ENCODE data around the gene ZSCAN21.
A peak's percentile ranks its signal among the peaks of the same experiment; 100 is the strongest.
"Not testable (repeated sequence)": the region's sequence is repeated elsewhere in the genome, so short reads cannot be mapped to it uniquely, and the experiment has no call there.

Gene ZSCAN21

GRCh38 chr7:100049441-100050291 is at the start of gene ZSCAN21:
Gene ZSCAN21 (plus strand): TSS chr7:100049774. CDS start chr7:100057007, 7,233 bp downstream.
- DNase-seq, result peak; percentile 14 to 90 (median 78)

- no peak for DNase-seq
Observed at GRCh38 chr7:100000239-100000638, 49.3 kb upstream of the ZSCAN21 start.

- peak in 42 of 58 donors; percentile 6 to 81 (median 48) for DNase-seq
Observed at GRCh38 chr7:100003711-100004661, 45.6 kb upstream of the ZSCAN21 start.

GRCh38 chr7:100007887-100008286 is 41.7 kb upstream of the ZSCAN21 start:
- DNase-seq, result no peak

- no peak for DNase-seq
Observed at GRCh38 chr7:100008525-100008924, 41.0 kb upstream of the ZSCAN21 start.

- not testable (repeated sequence) for DNase-seq
Observed at GRCh38 chr7:100009952-100010351, 39.6 kb upstream of the ZSCAN21 start.

- DNase-seq, result no peak
Observed at GRCh38 chr7:100010901-100011300, 38.7 kb upstream of the ZSCAN21 start.

GRCh38 chr7:100011516-100011915 is 38.1 kb upstream of the ZSCAN21 start:
- DNase-seq, result peak in 1 of 58 donors; percentile 1

- peak in 1 of 58 donors; percentile 9 for DNase-seq
Observed at GRCh38 chr7:100012385-100013327, 36.9 kb upstream of the ZSCAN21 start.

- DNase-seq, result no peak
Observed at GRCh38 chr7:100013328-100013676, 36.3 kb upstream of the ZSCAN21 start.

- peak; percentile 15 to 92 (median 82) for DNase-seq
Observed at GRCh38 chr7:100015232-100016214, 34.1 kb upstream of the ZSCAN21 start, which contains the start of gene ZKSCAN1. Gene ZKSCAN1 (plus strand): TSS chr7:100015596. CDS start chr7:100023507, 7,911 bp downstream.

- peak in 42 of 58 donors; percentile 3 to 90 (median 50) for DNase-seq
Observed at GRCh38 chr7:100016215-100016901, 33.2 kb upstream of the ZSCAN21 start.

- DNase-seq, result peak in 7 of 58 donors; percentile 5 to 15 (median 11)
Observed at GRCh38 chr7:100017300-100017699, 32.3 kb upstream of the ZSCAN21 start.

- DNase-seq, result no peak
Observed at GRCh38 chr7:100017875-100018274, 31.7 kb upstream of the ZSCAN21 start.

GRCh38 chr7:100019908-100020307 is 29.7 kb upstream of the ZSCAN21 start:
- DNase-seq, result no peak

- no peak for DNase-seq
Observed at GRCh38 chr7:100021297-100021696, 28.3 kb upstream of the ZSCAN21 start.

- no peak for DNase-seq
Observed at GRCh38 chr7:100022621-100023020, 27.0 kb upstream of the ZSCAN21 start.

GRCh38 chr7:100023526-100023925 is 26.0 kb upstream of the ZSCAN21 start:
- no peak for DNase-seq

Data from anterior cingulate cortex (tissue), 58 donors.